ENCODE results near the gene SDCCAG8.

SDCCAG8 gene

DNA sequence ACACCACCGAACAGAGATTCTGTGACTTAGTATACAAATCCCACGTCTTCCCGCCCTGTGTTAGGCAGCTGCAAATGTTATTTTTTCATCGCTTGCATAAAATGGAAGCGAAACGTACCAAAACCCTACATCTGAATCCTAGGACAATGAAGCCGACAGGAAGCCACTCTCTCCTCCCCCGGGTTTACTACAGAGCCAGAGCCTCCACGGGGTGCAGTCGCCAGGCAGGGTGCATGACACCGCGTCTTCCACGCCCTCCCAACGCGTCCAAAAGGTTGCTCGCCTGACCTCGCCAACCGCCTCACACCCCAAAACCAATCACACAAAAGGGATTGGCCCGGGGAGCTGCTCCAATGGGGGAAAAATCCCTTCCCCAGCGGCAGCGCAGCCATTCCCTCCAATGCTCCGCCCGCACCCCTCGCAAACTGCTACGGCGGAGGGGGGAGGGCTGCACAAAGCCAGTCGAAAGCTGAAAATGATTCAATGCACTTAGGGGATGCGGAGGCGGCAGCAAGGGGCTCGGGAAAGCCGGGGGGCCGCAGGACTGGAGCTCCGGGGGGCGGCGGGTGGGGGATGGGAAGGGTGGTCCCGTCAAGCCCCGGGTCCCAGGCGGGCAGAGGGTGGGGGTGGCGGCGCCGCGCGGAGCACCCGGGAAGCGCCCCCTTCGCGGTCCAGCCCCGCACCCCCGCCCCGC lies 1.5 kb upstream of the SDCCAG8 start:
- peak; percentile 77 for DNase-seq
- ATAC-seq, result peak; percentile 26

DNA sequence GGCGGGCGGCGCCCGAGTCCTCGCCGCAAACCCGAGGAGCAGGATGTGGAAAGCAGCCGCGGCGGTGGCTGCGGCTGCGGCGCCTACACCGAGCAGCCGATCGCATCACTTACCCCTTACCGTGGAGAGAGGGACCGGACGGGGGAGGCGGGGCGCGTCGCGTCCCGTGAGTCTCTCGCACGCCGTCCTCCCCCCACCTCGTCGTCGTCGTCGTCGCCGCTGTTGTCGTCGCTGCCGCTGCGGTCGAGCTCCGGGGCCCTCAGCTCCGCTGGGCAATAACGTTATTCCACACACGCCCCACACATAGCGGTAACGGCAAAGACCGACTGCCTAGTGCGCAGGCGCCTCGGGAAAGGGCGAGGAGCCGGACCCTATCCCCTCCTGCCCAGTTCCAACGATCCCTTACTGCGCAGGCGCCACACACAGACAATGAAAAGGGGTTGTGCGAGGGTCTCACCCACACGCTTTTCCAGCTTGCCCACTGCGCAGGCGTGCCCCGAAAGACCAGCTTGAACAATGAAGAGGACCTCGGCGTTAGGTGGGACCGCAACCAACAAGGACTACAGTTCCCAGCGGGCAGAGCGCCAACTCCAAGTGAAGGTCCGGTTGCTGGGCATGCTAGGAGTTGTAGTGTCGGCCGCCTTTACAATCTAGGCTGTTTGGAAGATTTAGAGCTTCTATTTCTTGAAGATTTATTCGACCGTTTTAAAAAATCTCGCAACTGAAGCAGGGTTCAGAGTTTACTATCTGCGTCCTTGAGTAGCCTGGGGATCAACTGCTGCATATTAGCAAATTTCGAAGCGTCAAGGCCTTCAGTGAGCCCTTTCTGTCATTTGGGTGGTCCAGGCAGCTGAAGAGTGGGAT lies 682 bp upstream of the SDCCAG8 start, which contains the start of gene CEP170:
TSS of gene CEP170 (minus strand) at position 355 of the 864 bp plus-strand sequence. CDS start 30,001 bp downstream, outside the sequence.
- ATAC-seq (peak; percentile 55), DNase-seq (peak; percentile 90)

DNA sequence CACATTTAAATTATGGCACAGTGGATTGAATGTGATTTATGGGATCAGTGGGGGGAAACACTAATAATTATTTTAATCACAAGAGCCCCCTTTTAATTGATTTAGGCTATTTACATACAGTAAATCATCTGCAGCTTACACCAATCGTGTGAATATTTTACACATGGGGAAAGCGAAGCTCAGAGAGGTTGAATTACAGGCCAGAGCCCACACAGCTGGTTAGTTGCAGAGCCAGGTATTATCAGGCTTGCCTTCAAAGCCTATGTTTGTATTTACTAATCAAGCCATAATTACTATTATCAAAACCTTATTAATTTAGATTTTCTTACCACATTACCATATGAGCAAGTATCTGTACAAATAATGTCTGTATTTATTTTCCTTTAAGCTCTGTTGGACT lies 749 bp downstream of the SDCCAG8 start:
- no peak for DNase-seq
- no peak for ATAC-seq

DNA sequence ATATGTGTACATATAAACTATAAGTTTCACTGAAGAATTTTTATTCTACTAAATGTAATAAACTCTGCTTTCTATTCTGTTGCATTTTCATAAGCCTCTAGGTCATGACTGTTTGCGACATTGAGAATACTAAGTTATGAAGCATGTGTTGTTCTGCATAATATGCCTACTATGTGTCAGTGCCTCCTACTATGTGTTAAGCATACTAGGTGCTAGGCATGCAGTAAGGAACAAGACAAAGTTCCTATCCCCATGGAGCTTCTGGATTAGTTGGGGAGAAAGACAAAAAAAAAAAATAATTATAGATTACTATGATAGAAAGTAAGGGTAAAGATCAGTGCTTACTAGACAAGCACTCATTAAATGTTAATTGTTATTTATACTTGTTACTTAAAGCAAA lies 1.3 kb downstream of the SDCCAG8 start:
- ATAC-seq (no peak), DNase-seq (no peak)

DNA sequence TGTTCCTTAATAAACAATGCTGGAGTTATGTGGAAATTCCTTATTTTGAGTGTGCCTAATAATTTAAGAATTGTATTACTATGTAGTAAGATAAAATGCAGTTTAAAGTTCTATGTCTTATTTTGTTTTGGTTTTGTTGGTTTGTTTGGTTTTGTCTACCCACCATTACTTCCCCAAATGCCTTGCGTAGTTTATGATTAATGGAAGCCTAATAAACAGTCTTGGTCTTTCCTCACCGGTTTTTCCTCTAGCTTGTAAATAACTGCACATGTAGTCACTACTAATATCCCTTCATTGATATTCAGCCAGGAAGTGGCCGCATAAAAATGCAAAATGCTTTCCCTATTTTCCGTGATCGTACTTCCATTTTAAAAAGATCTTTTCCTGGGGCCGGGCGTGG lies 2.9 kb downstream of the SDCCAG8 start:
- ATAC-seq, result no peak
- DNase-seq, result no peak

DNA sequence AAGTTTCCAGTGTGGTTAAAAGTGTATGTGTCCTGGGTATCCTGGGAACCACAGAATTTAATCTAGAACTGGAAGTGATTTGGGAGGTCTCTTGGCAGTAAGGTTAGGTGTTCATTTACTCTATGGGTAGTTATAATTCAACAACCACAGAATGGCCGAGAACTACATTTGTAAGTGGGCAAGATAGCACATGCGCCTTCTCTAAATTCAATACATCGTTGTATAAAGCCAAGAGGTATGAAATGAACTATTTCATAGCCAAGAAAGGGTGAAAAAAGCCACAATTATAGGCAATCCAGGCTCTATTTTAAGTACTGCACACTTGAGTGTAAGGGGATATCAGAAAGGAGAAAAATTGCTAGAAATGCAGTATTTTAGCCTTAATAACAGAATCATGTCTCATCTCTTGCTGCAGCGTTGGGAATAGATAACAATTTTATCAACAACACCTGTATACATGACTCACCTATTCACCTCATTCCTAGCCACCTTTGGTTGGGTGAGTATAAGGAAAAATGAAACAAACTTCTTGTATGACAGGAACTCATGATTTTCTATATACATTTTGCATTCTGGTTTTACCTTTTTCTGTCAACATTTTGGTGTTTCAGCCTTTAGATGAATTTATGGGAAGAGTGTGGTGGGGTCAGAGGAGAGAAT lies 4.5 kb downstream of the SDCCAG8 start:
- no peak for ATAC-seq
- no peak for DNase-seq

DNA sequence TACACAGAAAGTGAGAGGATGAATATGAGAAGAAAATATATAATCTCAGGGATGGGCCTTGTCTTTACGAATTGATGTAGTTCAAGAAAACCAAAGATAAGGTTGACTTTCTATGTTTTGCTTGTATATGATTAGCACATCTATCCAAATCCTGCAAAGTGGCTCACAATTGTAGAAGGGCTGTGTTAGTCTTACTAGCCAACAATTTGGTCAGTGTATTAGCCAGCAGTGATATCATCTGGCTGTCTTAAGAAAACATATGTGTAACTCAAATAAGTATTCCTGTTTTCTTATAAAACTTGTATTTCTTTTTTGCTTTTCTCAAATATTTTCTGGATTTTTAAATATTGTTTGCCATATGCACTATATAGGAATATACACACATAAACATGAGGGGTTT lies 5.5 kb downstream of the SDCCAG8 start:
- DNase-seq, result no peak
- no peak for ATAC-seq

DNA sequence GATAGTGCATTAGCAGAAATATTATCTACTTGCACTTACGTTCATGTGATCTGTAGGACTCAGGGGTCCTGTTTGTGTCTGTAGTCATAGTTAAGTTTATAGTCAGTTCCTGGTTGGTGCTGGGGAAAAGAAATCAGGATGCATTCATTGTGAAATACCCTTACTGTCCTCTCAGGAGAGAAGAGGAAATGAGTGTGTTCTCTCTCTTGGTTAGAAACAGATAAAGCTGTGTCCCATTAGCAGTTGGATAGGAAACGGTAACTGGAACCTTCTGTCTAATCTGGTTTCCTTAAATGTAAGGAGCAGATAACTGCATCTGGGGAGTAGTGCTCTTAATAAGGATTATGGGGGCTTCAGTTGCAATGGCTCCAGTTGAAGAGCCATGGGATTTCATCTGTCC lies 8.9 kb downstream of the SDCCAG8 start:
- DNase-seq, result no peak
- ATAC-seq, result peak; percentile 36

DNA sequence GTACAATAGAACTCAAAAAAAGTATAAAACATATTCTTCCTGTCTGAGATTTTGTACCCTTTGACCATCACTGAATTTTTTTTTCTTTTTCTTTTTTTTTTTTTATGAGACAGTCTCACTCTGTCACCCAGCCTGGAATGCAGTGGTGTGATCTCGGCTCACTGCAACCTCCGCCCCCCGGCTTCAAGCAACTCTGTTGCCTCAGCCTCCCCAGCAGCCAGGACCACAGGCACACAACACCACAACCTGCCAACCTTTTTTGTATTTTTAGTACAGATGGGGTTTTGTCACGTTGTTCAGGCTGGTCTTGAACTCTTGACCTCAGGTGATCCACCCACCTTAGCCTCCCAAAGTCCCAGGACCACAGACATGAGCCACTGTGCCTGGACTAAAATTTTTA lies 10.4 kb downstream of the SDCCAG8 start:
- DNase-seq (no peak), ATAC-seq (no peak)

DNA sequence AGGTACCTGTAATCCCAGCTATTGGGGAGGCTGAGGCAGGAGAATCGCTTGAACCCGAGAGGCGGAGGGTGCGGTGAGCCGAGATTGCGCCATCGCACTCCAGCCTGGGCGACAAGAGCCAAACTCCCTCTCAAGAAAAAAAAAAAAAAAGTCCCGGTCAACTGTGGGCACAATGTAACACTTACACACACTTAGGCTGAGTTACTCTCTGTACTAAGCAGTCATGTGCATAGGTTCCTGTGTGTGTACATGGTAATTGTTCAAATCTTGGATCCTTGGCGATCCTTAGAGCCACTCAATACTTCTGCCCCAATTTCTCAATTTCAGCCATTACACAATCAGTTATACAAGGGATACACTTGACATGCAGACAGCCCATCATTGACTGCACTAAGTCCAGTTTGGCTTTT lies 11.6 kb downstream of the SDCCAG8 start:
- no peak for ATAC-seq
- no peak for DNase-seq

DNA sequence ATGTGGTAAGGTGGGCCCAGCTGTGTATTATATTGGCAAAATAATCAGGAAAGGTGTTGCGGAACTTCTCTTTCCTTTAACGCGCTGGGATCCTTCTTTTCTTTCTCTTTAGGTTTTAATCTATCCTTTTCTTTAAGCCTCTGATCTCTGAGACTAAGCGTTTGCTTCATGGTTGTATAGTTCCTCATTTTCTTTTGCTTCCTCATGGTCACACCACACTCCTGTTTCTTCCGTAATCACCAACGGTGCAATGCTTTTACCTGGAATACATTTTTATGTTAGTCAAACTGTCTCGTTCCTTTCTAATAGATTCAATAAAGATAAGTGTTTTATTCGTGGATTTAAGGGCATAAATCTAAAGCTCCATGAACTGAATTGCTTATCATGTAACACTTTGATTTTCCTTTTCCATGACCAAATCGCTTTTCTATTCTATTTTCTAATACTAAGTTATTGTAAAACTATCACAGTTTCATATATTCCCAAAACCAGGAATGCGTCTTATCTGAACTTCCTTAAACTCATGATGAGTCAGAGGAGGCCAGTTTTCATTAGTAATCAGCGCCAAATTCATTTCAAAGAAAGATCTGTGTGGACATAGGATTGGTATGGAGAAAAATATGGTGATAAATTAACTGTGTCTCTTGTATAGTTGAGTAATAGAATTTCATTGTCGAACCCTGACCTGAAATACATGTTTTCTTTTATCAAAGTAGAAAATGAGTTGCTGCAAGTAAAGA lies 12.2 kb downstream of the SDCCAG8 start:
- ATAC-seq, result no peak
- DNase-seq, result no peak

DNA sequence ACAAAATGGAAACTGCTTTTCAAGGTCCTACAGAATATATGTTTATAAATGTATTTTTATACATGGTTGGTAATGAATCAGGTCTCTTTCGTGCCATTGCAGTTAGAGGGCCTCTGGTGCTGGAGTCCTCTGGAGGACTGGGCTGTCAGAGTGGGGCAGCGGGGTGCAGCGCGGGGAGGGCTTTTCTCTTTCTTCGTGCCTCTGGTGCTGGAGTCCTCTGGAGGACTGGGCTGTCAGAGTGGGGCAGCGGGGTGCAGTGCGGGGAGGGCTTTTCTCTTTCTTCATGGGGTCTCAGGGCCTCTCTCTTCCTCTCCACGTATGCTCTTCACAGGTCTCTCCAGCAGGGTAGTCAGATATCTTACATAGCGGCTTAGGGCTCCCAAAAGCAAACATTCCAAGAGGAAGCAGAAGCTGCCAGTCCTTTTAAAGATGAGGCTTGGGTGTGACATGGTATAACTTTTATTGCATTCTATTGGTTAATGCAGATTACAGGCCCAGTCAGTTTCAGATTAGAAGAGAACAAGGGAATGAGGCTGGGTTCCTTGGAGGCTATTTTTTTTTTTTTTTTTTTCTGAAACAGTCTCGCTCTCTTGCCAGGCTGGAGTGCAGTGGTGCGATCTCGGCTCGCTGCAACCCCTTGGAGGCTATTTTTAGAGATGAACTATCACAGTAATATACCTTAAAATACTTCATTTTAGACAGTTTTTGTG lies 13.1 kb downstream of the SDCCAG8 start:
- ATAC-seq (no peak), DNase-seq (no peak)

DNA sequence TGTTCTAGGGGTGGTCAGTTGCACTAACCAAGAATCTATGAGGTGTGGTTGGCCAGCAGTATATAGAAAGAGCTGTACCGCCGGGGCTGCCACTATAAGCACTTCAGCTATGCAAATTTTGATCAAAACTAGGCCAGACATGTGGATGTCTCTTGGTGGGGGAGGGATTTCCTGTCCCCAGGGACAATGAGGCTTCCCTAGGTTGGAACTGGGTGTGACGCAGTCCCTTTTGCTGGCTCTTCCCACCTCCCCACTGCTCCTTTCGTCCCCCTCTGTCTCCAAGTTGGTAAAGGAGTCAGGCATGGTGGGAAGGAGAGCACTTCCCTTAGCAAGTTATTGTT lies 13.6 kb downstream of the SDCCAG8 start:
- ATAC-seq (no peak), DNase-seq (no peak)

DNA sequence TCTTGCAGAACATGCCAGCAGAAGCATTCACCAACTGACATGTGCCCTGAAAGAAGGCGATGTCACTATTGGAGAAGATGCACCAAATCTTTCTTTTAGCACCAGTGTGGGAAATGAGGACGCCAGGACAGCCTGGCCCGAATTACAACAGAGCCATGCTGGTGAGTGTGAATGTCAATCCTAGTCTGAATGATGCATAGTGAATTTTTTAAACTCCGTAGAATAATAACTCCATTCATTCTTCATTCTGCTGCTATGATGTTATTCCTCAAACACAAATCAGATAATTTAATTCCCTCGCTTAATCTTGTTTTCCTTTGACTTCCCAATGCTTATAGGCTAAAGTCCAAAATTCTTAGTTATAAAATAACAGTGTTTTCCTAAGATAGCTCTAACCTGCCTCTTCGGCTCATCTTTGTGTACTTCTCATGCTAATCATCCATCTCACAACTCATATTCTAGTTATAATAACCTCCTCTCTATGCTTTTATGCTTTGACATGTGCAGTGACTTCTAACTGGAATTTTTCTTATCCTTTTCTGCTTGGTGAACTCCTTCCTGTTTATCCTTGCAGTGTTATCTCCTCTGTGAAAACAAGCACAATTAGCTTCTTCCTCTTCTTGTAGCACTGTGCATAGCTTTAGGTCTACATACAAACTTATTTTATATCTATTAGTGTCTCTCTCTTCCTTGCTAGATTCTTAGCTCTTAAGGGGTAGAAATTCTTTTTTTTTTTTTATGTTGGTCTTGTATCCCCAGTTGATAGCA lies 14.4 kb downstream of the SDCCAG8 start:
- DNase-seq, result no peak
- ATAC-seq, result no peak

DNA sequence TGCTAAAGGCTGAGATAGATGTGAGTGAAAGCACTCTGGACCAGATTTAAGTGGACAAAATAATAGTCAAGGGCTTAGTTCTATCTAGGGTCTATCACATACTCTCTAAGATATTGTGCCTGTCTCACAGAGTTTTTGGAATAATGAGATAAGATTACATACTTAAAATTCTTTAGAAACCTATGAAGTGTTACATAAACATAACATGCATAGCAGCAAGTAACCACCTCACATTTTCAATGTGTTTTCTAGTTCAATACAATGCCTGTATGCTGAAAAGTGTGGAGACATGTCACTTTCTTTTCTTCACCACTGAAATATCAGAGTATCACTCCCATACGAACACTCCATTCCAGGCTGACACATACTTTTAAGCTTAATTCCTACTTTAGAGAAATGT lies 16.2 kb downstream of the SDCCAG8 start:
- DNase-seq, result no peak
- ATAC-seq, result no peak

DNA sequence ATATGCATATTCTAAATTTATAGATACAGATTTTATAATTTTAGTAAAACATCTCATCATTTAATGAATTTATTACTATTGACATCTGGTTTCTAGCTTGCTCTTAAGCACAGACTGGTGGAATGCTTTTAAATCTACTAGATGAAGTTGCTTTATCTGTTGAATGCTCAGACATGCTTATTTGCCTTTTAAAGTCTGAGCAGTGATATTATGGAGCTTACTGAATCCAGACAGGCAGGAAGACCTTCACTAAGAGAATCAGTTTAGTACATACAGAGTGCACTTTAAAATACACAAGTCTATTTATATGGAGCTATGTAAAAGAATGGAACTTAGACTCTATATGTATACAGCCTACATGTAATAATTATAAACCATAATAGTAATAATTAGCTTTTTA lies 16.6 kb downstream of the SDCCAG8 start:
- DNase-seq, result no peak
- no peak for ATAC-seq

DNA sequence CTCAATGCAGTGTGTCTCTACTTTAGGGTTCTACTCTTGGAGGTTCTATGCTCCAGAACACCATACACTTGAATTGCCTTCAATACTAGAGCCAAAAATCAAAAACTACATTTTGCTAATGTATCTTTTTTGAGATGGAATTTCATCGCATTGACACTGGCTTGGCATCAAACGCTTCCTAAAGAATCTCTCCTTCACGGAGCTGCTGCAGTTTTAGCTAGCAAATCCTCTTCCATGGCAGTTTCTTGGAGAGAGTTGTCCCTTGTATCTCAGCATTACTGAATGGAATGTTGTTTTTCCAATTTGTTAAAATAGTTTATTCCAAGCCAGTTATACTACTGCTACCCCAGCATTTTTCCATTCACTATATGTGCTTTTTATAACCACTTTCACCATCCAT lies 17.7 kb downstream of the SDCCAG8 start:
- no peak for DNase-seq
- no peak for ATAC-seq

DNA sequence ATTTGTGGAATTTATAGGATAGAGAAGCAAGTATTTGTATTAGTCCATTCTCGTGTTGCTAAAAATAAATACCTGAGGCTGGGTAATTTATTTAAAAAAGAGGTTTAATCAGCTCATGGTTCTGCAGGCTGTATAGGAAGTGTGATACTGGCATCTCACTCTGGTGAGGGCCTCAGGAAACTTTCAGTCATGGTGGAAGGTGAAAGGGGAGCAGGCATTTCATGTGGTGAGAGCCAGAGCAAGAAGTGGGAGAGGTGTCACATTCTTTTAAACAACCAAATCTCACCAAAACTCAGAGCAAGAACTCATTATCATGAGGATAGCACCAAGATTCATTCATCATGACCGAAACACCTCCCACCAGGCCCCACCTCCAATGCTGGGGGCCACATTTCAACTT lies 18.1 kb downstream of the SDCCAG8 start:
- DNase-seq, result no peak
- peak; percentile 78 for ATAC-seq

DNA sequence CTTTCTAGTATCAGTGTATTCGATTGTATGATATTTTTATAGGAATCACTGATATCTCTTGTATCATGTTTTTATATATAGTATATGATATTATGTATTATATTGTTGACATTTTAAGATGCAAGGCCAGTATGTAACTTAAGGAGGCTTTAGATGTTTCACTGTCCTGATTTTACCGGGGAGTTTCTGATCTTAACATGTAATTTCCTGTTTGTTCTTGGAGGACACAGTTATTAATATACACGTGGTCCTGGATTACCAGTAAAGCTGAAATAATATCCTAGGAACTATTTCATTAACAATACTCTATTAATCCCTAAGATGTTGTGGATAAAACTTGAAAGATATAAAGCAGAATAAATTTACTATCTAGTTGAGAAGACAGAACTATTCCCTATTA lies 19.5 kb downstream of the SDCCAG8 start:
- no peak for ATAC-seq

DNA sequence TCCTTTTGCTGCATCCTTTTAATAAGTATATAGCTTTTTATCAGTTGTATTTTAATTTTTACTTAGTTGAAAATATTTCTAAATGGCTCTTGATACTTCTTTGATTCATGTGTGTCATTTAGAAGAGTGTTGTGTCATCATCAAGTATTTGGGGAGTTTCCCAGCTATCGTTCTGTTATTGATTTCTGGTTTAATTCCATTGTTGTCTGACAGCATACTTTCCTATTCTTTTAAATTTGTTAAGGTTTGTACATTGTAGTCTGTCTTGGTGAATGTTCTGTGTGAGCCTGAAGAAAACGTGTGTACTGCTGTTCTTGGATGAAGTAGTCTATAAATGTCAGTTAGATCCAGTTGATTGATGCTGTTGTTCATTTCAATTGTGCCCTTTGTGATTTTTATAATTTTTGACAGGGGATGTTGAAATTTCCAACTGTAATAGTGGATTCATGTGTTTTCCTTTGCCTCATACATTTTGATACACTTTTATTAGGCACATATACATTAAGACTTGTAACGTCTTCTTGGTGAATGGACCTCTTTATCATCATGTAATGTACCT lies 24.8 kb downstream of the SDCCAG8 start:
- ATAC-seq, result no peak
- no peak for DNase-seq

More for the DNA sequence above, 19.5 kb downstream of the SDCCAG8 start:
- DNase-seq, result no peak

DNA sequence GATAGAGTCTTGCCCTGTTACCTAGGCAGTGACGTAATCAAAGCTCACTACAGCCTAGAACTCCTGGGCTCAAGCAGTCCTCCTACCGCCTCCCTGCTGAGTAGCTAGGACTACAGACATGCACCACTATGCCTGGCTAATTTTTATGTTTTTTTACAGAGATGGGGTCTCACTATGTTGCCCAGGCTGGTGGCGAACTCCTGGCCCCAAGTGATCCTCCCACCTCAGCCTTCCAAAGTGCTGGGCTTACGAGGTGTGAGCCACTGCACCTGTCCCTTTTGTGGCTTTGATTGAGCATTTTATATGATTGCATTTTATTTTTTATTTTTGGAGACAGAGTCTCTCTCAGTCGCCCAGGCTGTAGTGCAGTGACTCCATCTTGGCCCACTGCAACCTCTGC lies 25.8 kb downstream of the SDCCAG8 start:
- DNase-seq (no peak), ATAC-seq (no peak)
